Measurements from ENCODE around the gene KCNC1.

KCNC1 gene

GRCh38 chr11:17810746-17811145 lies 76.2 kb downstream of the KCNC1 start:
- no peak overlapping the region for H3K4me3 ChIP-seq (ENCODE audit: control insufficient read depth, low read depth, low read length)
- DNase-seq (ENCODE audit: low read depth), result peak; percentile 61
- no peak for TF ChIP-seq CTCF (conservative IDR thresholded peaks at IDR 0.05; ENCODE audit: control insufficient read depth, insufficient read depth, low read depth, low read length)

DNA sequence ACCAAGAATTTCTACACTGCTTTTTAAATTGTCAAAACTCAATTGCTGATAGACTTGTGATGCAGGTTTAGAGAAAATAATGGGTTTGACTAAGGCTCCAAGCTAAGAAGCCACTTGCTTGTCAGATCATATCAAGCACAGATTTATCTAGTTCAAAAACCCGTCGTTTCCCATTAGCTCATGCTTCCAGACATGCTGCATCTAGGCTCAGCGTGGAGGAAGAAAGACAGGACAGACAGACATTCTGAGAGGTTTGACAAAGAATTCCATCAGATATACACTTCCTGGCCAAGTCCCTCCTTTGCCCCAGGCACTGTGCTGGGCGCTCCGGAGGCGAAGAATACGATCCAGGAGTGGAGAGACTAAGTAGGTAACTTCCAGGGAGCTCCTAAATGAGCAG lies 76.8 kb downstream of the KCNC1 start:
- H3K4me3 ChIP-seq (ENCODE audit: control insufficient read depth, low read depth, low read length), result no peak overlapping the region
- no peak for DNase-seq (ENCODE audit: low read depth)
- no peak for TF ChIP-seq CTCF (conservative IDR thresholded peaks at IDR 0.05; ENCODE audit: control insufficient read depth, insufficient read depth, low read depth, low read length)

DNA sequence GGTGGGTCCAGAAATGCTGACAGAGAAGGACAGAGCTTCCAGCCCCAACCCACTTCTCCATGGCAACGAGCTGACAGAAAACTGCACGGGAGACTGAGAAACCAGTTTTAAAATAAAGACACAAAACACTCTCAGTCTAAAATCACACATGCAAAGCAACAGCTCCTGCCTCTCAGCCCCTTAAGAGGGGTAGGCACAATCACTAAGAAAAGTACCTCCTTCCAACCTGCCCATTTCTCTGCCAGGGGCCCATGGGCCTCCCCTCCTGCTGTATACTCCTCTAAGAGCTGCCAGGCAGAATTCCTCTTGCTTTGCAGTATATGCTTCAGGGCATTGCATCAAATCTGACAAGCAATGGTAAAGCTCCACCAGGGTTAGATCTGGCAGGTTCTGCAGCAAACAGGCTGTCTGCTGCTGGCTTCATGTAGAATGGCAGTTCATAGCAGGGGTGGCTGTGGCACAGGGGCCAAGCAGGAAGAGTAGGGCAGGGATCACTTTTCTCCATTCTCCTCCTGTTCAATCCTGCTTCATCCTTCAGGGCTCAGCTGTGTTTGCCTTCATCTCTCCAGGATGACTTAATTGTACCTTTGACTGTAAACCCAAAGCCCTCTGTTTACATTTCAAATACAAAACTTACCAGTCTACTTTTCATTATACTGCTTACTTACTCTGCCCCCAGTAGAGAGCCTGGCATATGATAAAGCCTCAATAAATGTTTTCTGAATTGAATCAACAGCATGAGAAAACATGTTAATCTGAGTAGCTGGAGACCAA lies 77.7 kb downstream of the KCNC1 start:
- TF ChIP-seq CTCF (conservative IDR thresholded peaks at IDR 0.05; ENCODE audit: control insufficient read depth, insufficient read depth, low read depth, low read length), result no peak
- H3K4me3 ChIP-seq (ENCODE audit: control insufficient read depth, low read depth, low read length), result no peak overlapping the region
- no peak for DNase-seq (ENCODE audit: low read depth)

DNA sequence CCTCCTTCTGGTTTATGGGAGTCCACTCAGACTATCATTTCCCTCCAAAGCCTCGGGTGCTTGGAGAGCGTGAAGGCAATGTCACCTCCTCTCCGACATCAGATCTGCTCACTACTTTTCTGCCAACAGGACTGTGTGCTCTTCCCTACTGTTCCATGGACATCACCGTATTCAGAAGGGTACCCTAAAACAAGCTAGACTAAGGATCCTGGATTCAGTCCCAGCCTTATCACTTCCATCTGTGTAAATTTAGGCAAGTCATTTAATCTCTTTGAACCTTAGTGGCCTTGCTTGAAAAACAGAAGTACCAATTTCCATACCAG lies 78.2 kb downstream of the KCNC1 start:
- no peak overlapping the region for H3K4me3 ChIP-seq (ENCODE audit: control insufficient read depth, low read depth, low read length)
- no peak for TF ChIP-seq CTCF (conservative IDR thresholded peaks at IDR 0.05; ENCODE audit: control insufficient read depth, insufficient read depth, low read depth, low read length)

DNA sequence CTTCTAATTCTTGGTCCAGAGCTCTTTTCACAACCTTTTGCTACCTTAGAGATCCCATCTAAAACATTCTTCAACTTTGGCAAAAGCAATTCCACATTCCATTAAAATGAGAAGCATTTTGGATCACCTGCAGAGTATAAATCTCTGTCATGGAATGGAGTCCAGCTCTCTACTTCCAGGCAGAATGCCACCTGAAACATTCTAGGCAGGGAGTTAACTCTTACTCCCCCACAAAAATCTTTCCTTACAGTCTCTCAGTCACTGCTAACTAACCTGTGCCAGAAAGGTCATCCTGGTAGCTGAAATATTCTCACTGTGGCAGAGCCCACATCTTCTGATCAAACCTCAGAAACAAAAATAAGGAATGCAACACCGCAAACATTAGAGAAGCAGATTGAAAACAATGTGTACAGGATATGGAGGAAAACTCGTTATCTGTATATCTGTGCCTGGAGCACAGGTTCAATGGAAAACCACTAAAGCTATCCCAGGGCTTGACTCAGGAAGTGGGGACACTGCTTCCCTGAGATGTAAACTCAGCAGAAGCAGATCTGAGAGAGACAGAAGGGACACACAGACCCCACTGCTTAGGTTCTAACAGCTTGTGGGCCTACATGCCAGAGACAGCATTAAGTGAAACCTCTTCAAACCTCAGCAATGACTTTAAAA lies 78.9 kb downstream of the KCNC1 start:
- TF ChIP-seq CTCF (conservative IDR thresholded peaks at IDR 0.05; ENCODE audit: control insufficient read depth, insufficient read depth, low read depth, low read length), result no peak
- no peak for DNase-seq (ENCODE audit: low read depth)
- no peak overlapping the region for H3K4me3 ChIP-seq (ENCODE audit: control insufficient read depth, low read depth, low read length)

More for the DNA sequence above, 78.2 kb downstream of the KCNC1 start:
- DNase-seq (ENCODE audit: low read depth), result no peak

GRCh38 chr11:17814546-17814945 lies 80.0 kb downstream of the KCNC1 start:
- H3K4me3 ChIP-seq (ENCODE audit: control insufficient read depth, low read depth, low read length), result no peak overlapping the region
- no peak for DNase-seq (ENCODE audit: low read depth)
- TF ChIP-seq CTCF (conservative IDR thresholded peaks at IDR 0.05; ENCODE audit: control insufficient read depth, insufficient read depth, low read depth, low read length), result no peak

Data from fibroblast of mammary gland (primary cell).